Measurements from ENCODE around the gene SRSF9. TPM values are rescaled to one million over a fixed set of nuclear protein-coding genes. Genes with fewer than 3 reads are reported as not detected.

Gene SRSF9
- total RNA-seq, 3 donors from 2014 or later, result 117 to 140 (median 139) TPM

DNA sequence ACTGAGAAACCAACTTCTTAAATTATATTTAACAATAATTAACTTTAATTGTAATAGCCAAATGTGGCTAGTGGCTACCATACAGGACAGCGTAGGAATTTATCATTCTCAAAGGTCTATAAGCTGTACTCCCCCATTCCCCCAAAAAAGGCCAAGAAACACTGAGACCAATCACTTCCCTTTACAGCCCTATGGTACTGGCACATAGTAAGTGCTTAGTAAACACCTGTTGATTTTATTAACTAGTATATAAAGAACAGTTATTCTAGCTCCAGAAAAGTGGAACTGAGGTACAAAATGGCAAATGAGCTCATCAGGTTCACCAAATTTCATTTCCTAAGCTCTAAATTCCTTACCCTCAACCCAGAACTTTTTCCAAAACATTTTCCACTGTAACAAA, 6.1 kb upstream of the SRSF9 start:
- Histone ChIP-seq H3K4me1 (ENCODE audit: low read depth) (no peaks in the 10 kb centered on the region), H3K9me3 (no peaks in the 10 kb centered on the region), H3K36me3 (ENCODE audit: low read depth) (no peaks in the 10 kb centered on the region), H3K4me3 (no peak overlapping the region)
- DNase-seq, result no peak
- intact Hi-C loops (cut with DNase I, micrococcal nuclease), result no loop called here
- TF ChIP-seq, protein P1, sequence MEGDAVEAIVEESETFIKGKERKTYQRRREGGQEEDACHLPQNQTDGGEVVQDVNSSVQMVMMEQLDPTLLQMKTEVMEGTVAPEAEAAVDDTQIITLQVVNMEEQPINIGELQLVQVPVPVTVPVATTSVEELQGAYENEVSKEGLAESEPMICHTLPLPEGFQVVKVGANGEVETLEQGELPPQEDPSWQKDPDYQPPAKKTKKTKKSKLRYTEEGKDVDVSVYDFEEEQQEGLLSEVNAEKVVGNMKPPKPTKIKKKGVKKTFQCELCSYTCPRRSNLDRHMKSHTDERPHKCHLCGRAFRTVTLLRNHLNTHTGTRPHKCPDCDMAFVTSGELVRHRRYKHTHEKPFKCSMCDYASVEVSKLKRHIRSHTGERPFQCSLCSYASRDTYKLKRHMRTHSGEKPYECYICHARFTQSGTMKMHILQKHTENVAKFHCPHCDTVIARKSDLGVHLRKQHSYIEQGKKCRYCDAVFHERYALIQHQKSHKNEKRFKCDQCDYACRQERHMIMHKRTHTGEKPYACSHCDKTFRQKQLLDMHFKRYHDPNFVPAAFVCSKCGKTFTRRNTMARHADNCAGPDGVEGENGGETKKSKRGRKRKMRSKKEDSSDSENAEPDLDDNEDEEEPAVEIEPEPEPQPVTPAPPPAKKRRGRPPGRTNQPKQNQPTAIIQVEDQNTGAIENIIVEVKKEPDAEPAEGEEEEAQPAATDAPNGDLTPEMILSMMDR (IDR thresholded peaks at IDR 0.05), result no peak
- no peak for ATAC-seq

DNA sequence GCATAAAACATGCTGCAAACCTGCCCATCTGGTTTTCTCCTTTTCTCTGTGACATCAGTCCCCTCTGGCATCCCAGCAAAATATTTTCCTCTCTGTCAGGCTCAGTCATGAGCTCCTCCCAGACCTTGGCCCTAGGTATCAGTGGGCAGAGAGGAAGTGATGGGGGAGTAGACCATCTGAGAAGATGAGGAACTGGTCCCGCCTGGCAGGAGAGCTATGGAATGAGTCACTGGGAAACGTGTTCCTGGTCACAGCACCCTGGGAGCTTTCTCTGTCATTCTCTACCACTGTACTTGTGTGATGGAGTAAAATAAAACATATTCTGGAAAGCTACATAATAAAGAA, 5.0 kb upstream of the SRSF9 start:
- DNase-seq, result no peak
- intact Hi-C loops (cut with DNase I, micrococcal nuclease), result no loop called here
- no peaks in the 10 kb centered on the region for H3K9me3 ChIP-seq

DNA sequence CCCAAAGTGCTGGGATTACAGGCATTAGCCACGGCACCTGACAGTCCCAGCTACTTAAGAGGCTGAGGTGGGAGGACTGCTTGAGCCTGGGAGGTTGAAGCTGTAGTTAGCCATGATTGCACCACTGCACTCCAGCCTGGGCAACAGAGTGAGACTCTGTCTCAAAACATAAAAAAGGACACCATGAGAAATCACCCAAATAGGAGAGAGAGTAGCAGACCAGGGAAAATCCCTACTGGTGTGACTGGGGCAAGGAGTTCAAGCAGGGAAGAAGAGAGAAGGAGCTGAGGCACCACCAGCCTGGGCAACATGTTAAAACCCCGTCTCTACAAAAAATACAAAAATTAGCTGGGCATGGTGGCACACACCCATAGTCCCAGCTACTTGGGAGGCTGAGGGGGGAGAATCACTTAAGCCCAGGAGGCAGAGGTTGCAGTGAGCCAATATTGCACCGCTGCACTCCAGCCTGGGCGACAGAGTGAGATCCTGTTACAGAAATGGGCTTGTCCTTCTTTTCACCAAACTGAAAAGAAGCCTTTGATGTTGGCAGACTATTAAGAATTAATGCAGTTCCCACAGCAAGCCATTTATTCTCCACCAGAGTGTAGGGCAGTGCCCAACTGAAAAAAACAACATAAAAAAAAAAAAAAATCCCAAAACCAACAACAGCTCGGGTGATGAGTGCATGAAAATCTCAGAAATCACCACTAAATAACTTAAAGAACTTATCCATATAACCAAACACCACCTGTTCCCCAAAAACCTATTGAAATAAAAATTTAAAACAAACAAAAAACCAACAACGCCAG, 4.5 kb upstream of the SRSF9 start:
- H3K4me1 ChIP-seq (ENCODE audit: low read depth), result no peaks in the 10 kb centered on the region
- intact Hi-C loops (cut with DNase I, micrococcal nuclease), result no loop called here
- TF ChIP-seq, protein P1 (IDR thresholded peaks at IDR 0.05), result no peak
- H3K4me3 ChIP-seq, result no peak overlapping the region
- no peak for DNase-seq
- no peaks in the 10 kb centered on the region for H3K9me3 ChIP-seq
- no peak for ATAC-seq
- H3K36me3 ChIP-seq (ENCODE audit: low read depth), result no peaks in the 10 kb centered on the region

More for the DNA sequence above, 5.0 kb upstream of the SRSF9 start:
- Histone ChIP-seq H3K36me3 (ENCODE audit: low read depth) (no peaks in the 10 kb centered on the region), H3K4me3 (no peak overlapping the region), H3K4me1 (ENCODE audit: low read depth) (no peaks in the 10 kb centered on the region)
- ATAC-seq, result peak; percentile 70
- TF ChIP-seq, protein P1 (IDR thresholded peaks at IDR 0.05), result no peak

DNA sequence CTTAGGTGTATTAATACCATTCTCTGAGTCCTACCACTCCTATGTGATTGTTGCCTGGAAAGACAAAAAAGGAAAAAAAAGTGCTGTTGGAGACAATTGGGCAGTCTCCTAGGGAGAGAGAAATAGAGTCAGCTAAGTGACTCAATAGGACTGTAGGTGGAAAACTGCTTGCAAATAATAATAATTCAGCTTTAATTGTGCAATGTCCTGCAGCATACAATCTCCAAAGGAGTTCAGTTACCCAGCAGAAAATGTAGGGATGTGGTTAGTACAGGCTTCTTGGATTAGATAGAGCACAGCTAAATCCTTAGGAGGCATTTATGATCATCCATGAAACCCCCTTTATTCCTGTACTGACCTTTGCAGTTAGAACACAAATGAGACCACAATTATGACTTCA, 3.0 kb upstream of the SRSF9 start:
- intact Hi-C loops (cut with DNase I, micrococcal nuclease), result no loop called here
- TF ChIP-seq, protein P1 (IDR thresholded peaks at IDR 0.05), result no peak
- Histone ChIP-seq H3K36me3 (ENCODE audit: low read depth) (no peaks in the 10 kb centered on the region), H3K9me3 (no peaks in the 10 kb centered on the region), H3K4me3 (no peak overlapping the region), H3K4me1 (ENCODE audit: low read depth) (peaks cover 3% of the 10 kb centered on the region)
- no peak for DNase-seq
- ATAC-seq, result no peak

DNA sequence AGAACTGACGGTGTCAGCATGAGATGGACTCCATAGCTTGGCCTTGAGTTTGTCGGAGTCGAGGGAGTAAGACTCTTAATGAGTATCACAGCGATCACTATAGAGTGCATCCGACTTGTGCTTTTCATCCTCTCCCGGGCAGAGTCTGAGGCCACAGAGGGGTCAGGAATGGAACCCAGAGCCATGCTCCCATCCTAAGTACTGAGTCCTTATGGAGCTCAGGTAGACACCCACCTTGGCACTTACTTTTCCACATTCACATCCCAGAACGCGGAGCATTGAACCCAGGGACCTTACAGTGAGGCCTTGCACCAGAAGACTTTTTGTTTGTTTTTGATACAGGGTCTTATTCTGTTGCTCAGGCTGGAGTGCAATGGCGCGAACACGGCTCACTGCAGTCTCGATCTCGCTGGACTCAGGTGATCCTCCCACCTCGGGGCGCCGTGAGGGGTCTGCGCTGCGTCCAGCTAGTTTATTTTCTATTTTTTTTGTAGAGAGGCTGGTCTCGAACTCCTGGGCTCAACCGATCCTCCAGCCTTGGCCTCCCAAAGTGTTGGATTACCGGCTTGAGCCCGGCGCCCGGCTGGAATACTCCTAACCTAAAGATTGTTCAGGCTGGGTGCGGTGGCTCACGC, 719 bp upstream of the SRSF9 start:
- peak; percentile 26 for ATAC-seq
- intact Hi-C loops (cut with DNase I, micrococcal nuclease), result no loop called here
- peaks cover 10% of the 10 kb centered on the region for H3K4me1 ChIP-seq (ENCODE audit: low read depth)
- H3K9me3 ChIP-seq, result no peaks in the 10 kb centered on the region
- H3K4me3 ChIP-seq, result peak overlapping the region; percentile 85
- H3K36me3 ChIP-seq (ENCODE audit: low read depth), result no peaks in the 10 kb centered on the region
- TF ChIP-seq, protein P1 (IDR thresholded peaks at IDR 0.05), result no peak
- DNase-seq, result peak in 1 of 3 donors; percentile 39
